HEK293 (cell line): ENCODE measurements around the gene CAMKK1.

Experiments
- CTCF ChIA-PET: fragments of 350-600 bp; formaldehyde crosslinking; extraction: SDS; loops from one replicate; lab custom pipeline; 2021; ENCODE audit warnings: antibody characterized with exemption; lab: Yijun Ruan, JAX
- POLR2A ChIA-PET: fragments of 300-600 bp; formaldehyde crosslinking; extraction: SDS; loops from one replicate; lab custom pipeline; 2020; ENCODE audit warnings: antibody characterized with exemption, inconsistent platforms; lab: Yijun Ruan, JAX
- H3K27ac ChIP-seq: fragments of 200-500 bp; sonication (Bioruptor generic); 2 replicates; pipeline ENCODE4 v1.5.1; 2014; ENCODE audit warnings: low read depth, low read length, control low read depth, inconsistent platforms; ENCODE audit errors: extremely low read depth
- H3K36me3 ChIP-seq, 2 experiments: fragments of 200-500 bp in 1 of 2; sonication (Bioruptor generic) in 1 of 2; 1 replicate in 1 of 2; 2 replicates in 1 of 2; pipeline ENCODE4 v1.5.1; 2014 to 2017; ENCODE audit warnings: inconsistent platforms in 2 of 2, low read length in 2 of 2; ENCODE audit not compliant: control insufficient read depth in 2 of 2, insufficient read depth in 1 of 2
- H3K4me1 ChIP-seq: fragments of 200-500 bp; sonication (Bioruptor generic); 2 replicates; pipeline ENCODE4 v1.5.1; 2014; ENCODE audit warnings: mild to moderate bottlenecking, low read length, inconsistent platforms; ENCODE audit not compliant: control insufficient read depth, insufficient read depth
- H3K4me3 ChIP-seq: 2 replicates; pipeline ENCODE4 v1.5.1; 2011; ENCODE audit warnings: low read depth, mild to moderate bottlenecking, control low read depth, low read length, moderate library complexity
- H3K9me3 ChIP-seq: fragments of 200-500 bp; sonication (Bioruptor generic); 2 replicates; pipeline ENCODE4 v1.5.1; 2014; ENCODE audit warnings: low read depth, low read length, inconsistent platforms; ENCODE audit not compliant: control insufficient read depth, insufficient read depth
- GLIS1 ChIP-seq: fragments of 450-650 bp; formaldehyde crosslinking; IDR thresholded peaks from 2 replicates; pipeline ENCODE4 v1.5.1; 2016; ENCODE audit warnings: missing biosample characterization, missing genetic modification characterization
- KLF7 ChIP-seq: fragments of 450-650 bp; formaldehyde crosslinking; IDR thresholded peaks from 2 replicates; pipeline ENCODE4 v1.5.1; 2016; ENCODE audit warnings: missing biosample characterization, missing genetic modification characterization, borderline replicate concordance
- RBAK ChIP-seq: fragments of 450-650 bp; formaldehyde crosslinking; IDR thresholded peaks from 2 replicates; pipeline ENCODE4 v1.5.1; 2016; ENCODE audit warnings: missing biosample characterization, missing genetic modification characterization
- ZNF174 ChIP-seq: fragments of 450-650 bp; formaldehyde crosslinking; IDR thresholded peaks from 2 replicates; pipeline ENCODE4 v1.5.0; 2017; ENCODE audit warnings: missing biosample characterization, mild to moderate bottlenecking, missing genetic modification characterization
- ZNF548 ChIP-seq: fragments of 450-650 bp; formaldehyde crosslinking; IDR thresholded peaks from 2 replicates; pipeline ENCODE4 v1.5.1; 2016; ENCODE audit warnings: missing biosample characterization, missing genetic modification characterization
- ZNF629 ChIP-seq: fragments of 450-650 bp; formaldehyde crosslinking; IDR thresholded peaks from 2 replicates; pipeline ENCODE4 v1.5.1; 2017; ENCODE audit warnings: missing biosample characterization, missing genetic modification characterization
- TF ChIP-seq, protein P1 (sequence below): fragments of 450-650 bp; formaldehyde crosslinking; IDR thresholded peaks from 2 replicates; pipeline ENCODE4 v1.5.1; 2016; ENCODE audit warnings: missing biosample characterization, missing genetic modification characterization
- TF ChIP-seq, protein P2 (sequence below): fragments of 450-650 bp; formaldehyde crosslinking; IDR thresholded peaks from 2 replicates; pipeline ENCODE4 v1.5.1; 2016; ENCODE audit warnings: missing biosample characterization, missing genetic modification characterization
- TF ChIP-seq, protein P3 (sequence below): fragments of 450-650 bp; formaldehyde crosslinking; IDR thresholded peaks from 2 replicates; pipeline ENCODE4 v1.5.1; 2016; ENCODE audit warnings: missing biosample characterization, missing genetic modification characterization

CAMKK1 gene

DNA sequence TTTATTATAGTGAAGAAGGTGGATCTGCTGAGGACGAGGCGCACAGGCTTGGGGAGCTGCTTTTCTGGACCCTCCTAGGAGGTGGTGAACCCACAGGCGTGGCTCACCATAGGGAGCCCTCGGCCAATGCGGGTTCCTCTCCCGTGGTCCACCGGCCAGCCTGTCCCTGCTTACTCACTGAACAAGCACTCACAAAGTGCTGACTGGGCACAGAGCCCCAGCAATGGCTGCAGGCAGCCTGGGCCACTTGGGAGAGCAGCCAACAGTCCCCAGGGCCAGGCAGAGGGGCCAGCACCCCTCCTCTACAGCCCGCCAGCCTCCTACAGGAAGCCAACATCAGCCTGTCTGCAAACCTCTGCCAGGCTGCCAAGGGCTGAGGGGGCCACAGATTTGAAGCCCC lies 27.7 kb downstream of the CAMKK1 start:
- POLR2A ChIA-PET, result no interaction called here
- peaks cover 0 to 65% of the 10 kb centered on the region in 2 experiments; a peak in 2 of 3 replicates for H3K36me3 ChIP-seq
- H3K4me3 ChIP-seq, result no peak overlapping the region

DNA sequence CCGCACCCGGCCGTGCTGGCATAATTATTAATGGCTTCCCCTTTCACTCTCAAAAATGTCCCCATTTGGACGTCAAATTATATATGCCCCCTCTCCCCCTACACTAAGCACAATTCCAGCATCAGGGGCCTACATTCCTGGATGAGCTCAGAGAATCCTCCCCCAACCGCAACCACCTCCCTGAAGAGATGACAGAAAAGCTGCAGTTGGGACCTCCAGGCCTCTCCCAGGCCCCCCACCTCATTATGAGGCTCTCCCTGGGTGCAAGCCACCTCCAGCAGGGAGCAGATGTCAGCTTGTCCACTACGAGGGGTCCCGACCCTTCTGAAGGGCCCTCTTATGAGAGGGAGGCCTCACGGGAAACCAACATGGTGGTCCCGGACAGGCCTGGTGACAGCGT lies 28.3 kb downstream of the CAMKK1 start:
- H3K27ac ChIP-seq, result no peak overlapping the region
- no peaks in the 10 kb centered on the region for H3K4me1 ChIP-seq
- CTCF ChIA-PET, result interaction anchor here (0.6 to 4.4 kb wide), 20 partner anchors 12 to 208 kb away, joined by 3 to 68 read pairs (median 8); partner anchors contain the start of gene NCBP3
- peaks cover 0 to 64% of the 10 kb centered on the region in 2 experiments; a peak in 2 of 3 replicates for H3K36me3 ChIP-seq
- H3K9me3 ChIP-seq, result no peaks in the 10 kb centered on the region
- no peak overlapping the region for H3K4me3 ChIP-seq
- POLR2A ChIA-PET, result no interaction called here
- TF ChIP-seq ZNF629 (tag by site-specific recombination), result no peak
- TF ChIP-seq GLIS1 (tag by site-specific recombination), result peak; percentile 68

More for the DNA sequence above, 27.7 kb downstream of the CAMKK1 start:
- Histone ChIP-seq H3K27ac (no peak overlapping the region), H3K4me1 (no peaks in the 10 kb centered on the region), H3K9me3 (no peaks in the 10 kb centered on the region)
- CTCF ChIA-PET, result interaction anchor here (0.7 to 4.4 kb wide), 14 partner anchors 14 to 209 kb away, joined by 3 to 68 read pairs (median 10); partner anchors contain the start of gene NCBP3
- TF ChIP-seq, protein P1, sequence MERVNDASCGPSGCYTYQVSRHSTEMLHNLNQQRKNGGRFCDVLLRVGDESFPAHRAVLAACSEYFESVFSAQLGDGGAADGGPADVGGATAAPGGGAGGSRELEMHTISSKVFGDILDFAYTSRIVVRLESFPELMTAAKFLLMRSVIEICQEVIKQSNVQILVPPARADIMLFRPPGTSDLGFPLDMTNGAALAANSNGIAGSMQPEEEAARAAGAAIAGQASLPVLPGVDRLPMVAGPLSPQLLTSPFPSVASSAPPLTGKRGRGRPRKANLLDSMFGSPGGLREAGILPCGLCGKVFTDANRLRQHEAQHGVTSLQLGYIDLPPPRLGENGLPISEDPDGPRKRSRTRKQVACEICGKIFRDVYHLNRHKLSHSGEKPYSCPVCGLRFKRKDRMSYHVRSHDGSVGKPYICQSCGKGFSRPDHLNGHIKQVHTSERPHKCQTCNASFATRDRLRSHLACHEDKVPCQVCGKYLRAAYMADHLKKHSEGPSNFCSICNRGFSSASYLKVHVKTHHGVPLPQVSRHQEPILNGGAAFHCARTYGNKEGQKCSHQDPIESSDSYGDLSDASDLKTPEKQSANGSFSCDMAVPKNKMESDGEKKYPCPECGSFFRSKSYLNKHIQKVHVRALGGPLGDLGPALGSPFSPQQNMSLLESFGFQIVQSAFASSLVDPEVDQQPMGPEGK, result no peak
- TF ChIP-seq RBAK (tag by site-specific recombination) (no peak), ZNF548 (no peak), ZNF174 (tag by site-specific recombination) (no peak)
- TF ChIP-seq, protein P2, sequence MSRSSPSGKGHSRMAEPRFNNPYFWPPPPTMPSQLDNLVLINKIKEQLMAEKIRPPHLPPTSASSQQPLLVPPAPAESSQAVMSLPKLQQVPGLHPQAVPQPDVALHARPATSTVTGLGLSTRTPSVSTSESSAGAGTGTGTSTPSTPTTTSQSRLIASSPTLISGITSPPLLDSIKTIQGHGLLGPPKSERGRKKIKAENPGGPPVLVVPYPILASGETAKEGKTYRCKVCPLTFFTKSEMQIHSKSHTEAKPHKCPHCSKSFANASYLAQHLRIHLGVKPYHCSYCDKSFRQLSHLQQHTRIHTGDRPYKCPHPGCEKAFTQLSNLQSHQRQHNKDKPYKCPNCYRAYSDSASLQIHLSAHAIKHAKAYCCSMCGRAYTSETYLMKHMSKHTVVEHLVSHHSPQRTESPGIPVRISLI (tag by site-specific recombination), result no peak

DNA sequence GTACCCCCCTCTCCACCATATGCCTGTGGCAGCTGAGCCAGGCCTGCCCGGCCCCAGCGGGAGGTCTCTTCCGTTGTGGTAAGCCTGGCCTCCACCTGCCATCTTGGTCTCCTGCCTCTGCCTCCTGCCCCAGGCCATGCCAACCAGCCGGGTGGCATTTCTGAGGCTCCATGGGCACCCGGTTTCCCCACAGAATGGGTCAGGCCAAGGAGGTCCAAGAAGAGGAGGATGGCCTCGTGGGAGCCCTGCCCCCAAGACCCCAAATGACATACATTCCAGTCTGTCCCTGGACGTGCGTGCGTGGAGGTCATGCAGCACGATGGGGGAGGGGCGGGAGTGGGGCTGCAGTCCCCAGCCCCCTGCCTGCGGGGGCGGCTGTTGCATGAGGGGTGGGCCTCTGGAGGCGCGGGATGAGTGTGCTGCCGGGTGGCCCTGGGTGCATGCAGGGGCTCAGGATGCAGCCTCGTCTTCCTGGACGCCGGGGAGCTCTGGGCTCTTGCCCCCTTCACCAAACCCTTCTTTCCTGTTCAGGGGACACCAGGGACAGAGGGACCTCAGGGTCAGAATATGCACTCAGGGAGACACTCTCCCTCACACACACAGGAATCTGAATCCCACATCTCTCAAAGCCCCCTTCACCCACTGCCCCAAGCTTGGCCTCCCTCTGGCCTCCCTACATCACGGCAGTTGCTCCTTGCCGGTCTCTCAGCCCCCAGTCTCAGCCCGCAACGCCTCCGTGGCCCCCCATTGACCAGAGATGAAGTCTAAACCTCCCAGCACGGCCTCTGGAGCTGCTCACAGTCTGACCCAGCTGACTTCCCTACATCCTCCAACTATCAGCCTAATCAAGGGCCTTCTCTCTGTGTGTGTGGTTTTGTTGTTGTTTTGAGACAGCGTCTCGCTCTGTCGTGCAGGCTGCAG lies 30.8 kb downstream of the CAMKK1 start:
- TF ChIP-seq, protein P3, sequence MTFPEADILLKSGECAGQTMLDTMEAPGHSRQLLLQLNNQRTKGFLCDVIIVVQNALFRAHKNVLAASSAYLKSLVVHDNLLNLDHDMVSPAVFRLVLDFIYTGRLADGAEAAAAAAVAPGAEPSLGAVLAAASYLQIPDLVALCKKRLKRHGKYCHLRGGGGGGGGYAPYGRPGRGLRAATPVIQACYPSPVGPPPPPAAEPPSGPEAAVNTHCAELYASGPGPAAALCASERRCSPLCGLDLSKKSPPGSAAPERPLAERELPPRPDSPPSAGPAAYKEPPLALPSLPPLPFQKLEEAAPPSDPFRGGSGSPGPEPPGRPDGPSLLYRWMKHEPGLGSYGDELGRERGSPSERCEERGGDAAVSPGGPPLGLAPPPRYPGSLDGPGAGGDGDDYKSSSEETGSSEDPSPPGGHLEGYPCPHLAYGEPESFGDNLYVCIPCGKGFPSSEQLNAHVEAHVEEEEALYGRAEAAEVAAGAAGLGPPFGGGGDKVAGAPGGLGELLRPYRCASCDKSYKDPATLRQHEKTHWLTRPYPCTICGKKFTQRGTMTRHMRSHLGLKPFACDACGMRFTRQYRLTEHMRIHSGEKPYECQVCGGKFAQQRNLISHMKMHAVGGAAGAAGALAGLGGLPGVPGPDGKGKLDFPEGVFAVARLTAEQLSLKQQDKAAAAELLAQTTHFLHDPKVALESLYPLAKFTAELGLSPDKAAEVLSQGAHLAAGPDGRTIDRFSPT (tag by site-specific recombination), result peak; percentile 19; the same call in 1 of the 2 replicates
- no peak for TF ChIP-seq KLF7 (tag by site-specific recombination)
- H3K36me3 ChIP-seq, result peaks cover 0 to 54% of the 10 kb centered on the region in 2 experiments; a peak in 2 of 3 replicates
- CTCF ChIA-PET, result interaction anchor here (0.6 to 4.4 kb wide), 9 partner anchors 11 to 142 kb away, joined by 3 to 68 read pairs (median 9); partner anchors contain the start of gene NCBP3

More for the DNA sequence above, 30.8 kb downstream of the CAMKK1 start:
- POLR2A ChIA-PET, result no interaction called here
- Histone ChIP-seq H3K9me3 (no peaks in the 10 kb centered on the region), H3K4me3 (no peak overlapping the region), H3K4me1 (no peaks in the 10 kb centered on the region), H3K27ac (no peak overlapping the region)
